Measurements from ENCODE around the gene ACSM3. TPM values are rescaled to one million over a fixed set of nuclear protein-coding genes. Genes with fewer than 3 reads are reported as not detected.

The ACSM3 gene
- total and polyA plus RNA-seq, 10 of the 15 experiments (the other 5 are each of a cell fraction or from before 2014, with no cell fraction given): 4.9 to 21.0 (median 7.0) TPM

GRCh38 chr16:20763461-20764232 lies at the start of gene ACSM3 (continued):
- TF ChIP-seq, protein P1, sequence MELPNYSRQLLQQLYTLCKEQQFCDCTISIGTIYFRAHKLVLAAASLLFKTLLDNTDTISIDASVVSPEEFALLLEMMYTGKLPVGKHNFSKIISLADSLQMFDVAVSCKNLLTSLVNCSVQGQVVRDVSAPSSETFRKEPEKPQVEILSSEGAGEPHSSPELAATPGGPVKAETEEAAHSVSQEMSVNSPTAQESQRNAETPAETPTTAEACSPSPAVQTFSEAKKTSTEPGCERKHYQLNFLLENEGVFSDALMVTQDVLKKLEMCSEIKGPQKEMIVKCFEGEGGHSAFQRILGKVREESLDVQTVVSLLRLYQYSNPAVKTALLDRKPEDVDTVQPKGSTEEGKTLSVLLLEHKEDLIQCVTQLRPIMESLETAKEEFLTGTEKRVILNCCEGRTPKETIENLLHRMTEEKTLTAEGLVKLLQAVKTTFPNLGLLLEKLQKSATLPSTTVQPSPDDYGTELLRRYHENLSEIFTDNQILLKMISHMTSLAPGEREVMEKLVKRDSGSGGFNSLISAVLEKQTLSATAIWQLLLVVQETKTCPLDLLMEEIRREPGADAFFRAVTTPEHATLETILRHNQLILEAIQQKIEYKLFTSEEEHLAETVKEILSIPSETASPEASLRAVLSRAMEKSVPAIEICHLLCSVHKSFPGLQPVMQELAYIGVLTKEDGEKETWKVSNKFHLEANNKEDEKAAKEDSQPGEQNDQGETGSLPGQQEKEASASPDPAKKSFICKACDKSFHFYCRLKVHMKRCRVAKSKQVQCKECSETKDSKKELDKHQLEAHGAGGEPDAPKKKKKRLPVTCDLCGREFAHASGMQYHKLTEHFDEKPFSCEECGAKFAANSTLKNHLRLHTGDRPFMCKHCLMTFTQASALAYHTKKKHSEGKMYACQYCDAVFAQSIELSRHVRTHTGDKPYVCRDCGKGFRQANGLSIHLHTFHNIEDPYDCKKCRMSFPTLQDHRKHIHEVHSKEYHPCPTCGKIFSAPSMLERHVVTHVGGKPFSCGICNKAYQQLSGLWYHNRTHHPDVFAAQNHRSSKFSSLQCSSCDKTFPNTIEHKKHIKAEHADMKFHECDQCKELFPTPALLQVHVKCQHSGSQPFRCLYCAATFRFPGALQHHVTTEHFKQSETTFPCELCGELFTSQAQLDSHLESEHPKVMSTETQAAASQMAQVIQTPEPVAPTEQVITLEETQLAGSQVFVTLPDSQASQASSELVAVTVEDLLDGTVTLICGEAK (IDR thresholded peaks at IDR 0.05; ENCODE audit: borderline replicate concordance): no peak
- TF ChIP-seq ZNF207 (IDR thresholded peaks at IDR 0.05; ENCODE audit: borderline replicate concordance) (no peak), NFYA (IDR thresholded peaks at IDR 0.05; ENCODE audit: borderline replicate concordance, low read depth, low read length) (no peak), IKZF1 (conservative IDR thresholded peaks at IDR 0.05) (peak; percentile 52; the same call in 1 of the 2 replicates), NR2C1 (IDR thresholded peaks at IDR 0.05) (no peak), SREBF1 (IDR thresholded peaks at IDR 0.05; ENCODE audit: low read length) (no peak; the same call in 1 of the 2 replicates), CBFB (IDR thresholded peaks at IDR 0.05; ENCODE audit: low read depth) (no peak), ZBED1 (IDR thresholded peaks at IDR 0.05; ENCODE audit: borderline replicate concordance) (no peak), SMAD1 (IDR thresholded peaks at IDR 0.05; ENCODE audit: low read depth, partially characterized antibody) (no peak), POU2F2 (IDR thresholded peaks at IDR 0.05; ENCODE audit: borderline replicate concordance, low read depth, low read length) (no peak), RAD21 (IDR thresholded peaks at IDR 0.05; ENCODE audit: insufficient read depth, low read depth, low read length) (no peak), ASH2L (IDR thresholded peaks at IDR 0.05; ENCODE audit: borderline replicate concordance, low read depth) (no peak), IRF4 (IDR thresholded peaks at IDR 0.05; ENCODE audit: low read depth, low read length) (peak; percentile 76), TCF12 (IDR thresholded peaks at IDR 0.05; ENCODE audit: low read depth, low read length) (no peak), CHD1 (IDR thresholded peaks at IDR 0.05; ENCODE audit: low read depth, low read length) (no peak), PBX3 (IDR thresholded peaks at IDR 0.05; ENCODE audit: insufficient replicate concordance, low read depth, low read length) (no peak), ZZZ3 (IDR thresholded peaks at IDR 0.05; ENCODE audit: control insufficient read depth, insufficient read length, low read depth) (no peak), IKZF2 (IDR thresholded peaks at IDR 0.05) (peak; percentile 31 to 36; a peak in 2 of 4 replicates), NFYB (IDR thresholded peaks at IDR 0.05; ENCODE audit: insufficient read depth, low read depth, low read length) (peak; percentile 82), MLLT1 (IDR thresholded peaks at IDR 0.05) (peak; percentile 63; the same call in 1 of the 2 replicates)
